Gastrocnemius medialis (tissue), 4 donors: ENCODE measurements around the gene LILRA5.

Experiments used
- POLR2A ChIP-seq, 2 donors: fragments of 450-650 bp; IDR thresholded peaks; one replicate each; pipeline ENCODE4 v1.6.1; 2017; ENCODE audit warnings: antibody characterized with exemption in 2 of 2, mild to moderate bottlenecking in 2 of 2, moderate library complexity in 2 of 2
- TF ChIP-seq, protein P1 (sequence below), 5 experiments: fragments of 450-650 bp in 3 of 5; fragments of 200-600 bp in 2 of 5; sonication (generic) in 2 of 5; IDR thresholded peaks in 4 of 5; conservative IDR thresholded peaks in 1 of 5; 1 replicate in 4 of 5; 2 replicates in 1 of 5; pipeline ENCODE4 v1.5.1; 2016 to 2019; ENCODE audit warnings: antibody characterized with exemption in 5 of 5, mild to moderate bottlenecking in 3 of 5, moderate library complexity in 3 of 5

DNA sequence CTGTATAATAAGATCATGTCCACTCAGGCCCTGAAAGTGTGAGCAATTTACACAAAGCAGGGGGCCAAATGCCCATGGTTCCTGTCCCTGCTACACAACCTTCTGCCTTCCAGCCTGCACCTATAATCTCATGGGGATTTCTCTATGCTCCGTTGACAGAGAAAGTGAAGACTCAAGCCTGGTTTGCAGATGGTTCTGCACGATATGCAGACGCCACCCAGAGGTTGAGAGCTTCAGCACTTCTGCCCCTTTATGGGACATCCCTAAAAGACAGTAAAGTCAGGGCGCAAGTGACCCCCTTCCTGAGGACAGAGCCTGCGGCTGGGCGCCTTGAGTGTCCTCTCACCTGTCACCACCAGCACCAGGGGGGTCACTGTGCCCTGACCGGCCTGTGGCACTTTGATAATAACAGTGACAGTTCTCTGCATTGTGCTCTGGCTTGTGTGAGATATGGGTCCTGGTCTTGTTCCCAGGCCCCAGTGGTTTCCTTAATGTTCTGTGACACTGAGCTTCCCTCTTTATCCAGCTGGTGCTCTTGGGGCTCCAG lies 15.1 kb downstream of the LILRA5 start:
- TF ChIP-seq, protein P1, sequence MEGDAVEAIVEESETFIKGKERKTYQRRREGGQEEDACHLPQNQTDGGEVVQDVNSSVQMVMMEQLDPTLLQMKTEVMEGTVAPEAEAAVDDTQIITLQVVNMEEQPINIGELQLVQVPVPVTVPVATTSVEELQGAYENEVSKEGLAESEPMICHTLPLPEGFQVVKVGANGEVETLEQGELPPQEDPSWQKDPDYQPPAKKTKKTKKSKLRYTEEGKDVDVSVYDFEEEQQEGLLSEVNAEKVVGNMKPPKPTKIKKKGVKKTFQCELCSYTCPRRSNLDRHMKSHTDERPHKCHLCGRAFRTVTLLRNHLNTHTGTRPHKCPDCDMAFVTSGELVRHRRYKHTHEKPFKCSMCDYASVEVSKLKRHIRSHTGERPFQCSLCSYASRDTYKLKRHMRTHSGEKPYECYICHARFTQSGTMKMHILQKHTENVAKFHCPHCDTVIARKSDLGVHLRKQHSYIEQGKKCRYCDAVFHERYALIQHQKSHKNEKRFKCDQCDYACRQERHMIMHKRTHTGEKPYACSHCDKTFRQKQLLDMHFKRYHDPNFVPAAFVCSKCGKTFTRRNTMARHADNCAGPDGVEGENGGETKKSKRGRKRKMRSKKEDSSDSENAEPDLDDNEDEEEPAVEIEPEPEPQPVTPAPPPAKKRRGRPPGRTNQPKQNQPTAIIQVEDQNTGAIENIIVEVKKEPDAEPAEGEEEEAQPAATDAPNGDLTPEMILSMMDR (IDR thresholded peaks at IDR 0.05 in 4 of 5, conservative IDR thresholded peaks at IDR 0.05 in 1 of 5): no peak
- TF ChIP-seq POLR2A (IDR thresholded peaks at IDR 0.05): no peak
